Measurements from ENCODE around the gene SPI1.
A peak's percentile ranks its signal among the peaks of the same experiment; 100 is the strongest.

The SPI1 gene

DNA sequence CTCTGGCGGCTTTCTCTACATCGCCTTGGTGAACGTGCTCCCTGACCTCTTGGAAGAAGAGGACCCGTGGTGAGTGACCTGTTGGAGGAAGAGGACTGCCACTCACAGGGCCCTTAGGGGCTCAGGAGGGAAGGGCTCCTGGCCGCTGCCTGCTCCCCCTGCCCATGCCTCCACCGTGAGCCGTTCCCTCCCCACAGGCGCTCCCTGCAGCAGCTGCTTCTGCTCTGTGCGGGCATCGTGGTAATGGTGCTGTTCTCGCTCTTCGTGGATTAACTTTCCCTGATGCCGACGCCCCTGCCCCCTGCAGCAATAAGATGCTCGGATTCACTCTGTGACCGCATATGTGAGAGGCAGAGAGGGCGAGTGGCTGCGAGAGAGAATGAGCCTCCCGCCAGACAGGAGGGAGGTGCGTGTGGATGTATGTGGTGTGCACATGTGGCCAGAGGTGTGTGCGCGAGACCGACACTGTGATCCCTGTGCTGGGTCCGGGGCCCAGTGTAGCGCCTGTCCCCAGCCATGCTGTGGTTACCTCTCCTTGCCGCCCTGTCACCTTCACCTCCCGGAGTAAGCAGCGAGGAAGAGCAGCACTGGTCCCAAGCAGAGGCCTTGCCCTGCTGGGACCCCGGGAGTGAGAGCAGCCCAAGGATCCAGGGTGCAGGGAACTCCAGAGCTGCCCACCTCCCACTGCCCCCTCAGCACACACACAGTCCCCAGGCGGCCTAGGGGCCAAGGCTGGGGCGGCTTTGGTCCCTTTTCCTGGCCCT is 36.9 kb upstream of the SPI1 start:
- TF ChIP-seq, protein P1, sequence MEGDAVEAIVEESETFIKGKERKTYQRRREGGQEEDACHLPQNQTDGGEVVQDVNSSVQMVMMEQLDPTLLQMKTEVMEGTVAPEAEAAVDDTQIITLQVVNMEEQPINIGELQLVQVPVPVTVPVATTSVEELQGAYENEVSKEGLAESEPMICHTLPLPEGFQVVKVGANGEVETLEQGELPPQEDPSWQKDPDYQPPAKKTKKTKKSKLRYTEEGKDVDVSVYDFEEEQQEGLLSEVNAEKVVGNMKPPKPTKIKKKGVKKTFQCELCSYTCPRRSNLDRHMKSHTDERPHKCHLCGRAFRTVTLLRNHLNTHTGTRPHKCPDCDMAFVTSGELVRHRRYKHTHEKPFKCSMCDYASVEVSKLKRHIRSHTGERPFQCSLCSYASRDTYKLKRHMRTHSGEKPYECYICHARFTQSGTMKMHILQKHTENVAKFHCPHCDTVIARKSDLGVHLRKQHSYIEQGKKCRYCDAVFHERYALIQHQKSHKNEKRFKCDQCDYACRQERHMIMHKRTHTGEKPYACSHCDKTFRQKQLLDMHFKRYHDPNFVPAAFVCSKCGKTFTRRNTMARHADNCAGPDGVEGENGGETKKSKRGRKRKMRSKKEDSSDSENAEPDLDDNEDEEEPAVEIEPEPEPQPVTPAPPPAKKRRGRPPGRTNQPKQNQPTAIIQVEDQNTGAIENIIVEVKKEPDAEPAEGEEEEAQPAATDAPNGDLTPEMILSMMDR (IDR thresholded peaks at IDR 0.05; ENCODE audit: low read length, missing control alignments) = no peak
- DNase-seq (ENCODE audit: low read depth) = no peak
- H3K4me3 ChIP-seq (replicated peaks; ENCODE audit: low read depth, low read length) = no peak overlapping the region

DNA sequence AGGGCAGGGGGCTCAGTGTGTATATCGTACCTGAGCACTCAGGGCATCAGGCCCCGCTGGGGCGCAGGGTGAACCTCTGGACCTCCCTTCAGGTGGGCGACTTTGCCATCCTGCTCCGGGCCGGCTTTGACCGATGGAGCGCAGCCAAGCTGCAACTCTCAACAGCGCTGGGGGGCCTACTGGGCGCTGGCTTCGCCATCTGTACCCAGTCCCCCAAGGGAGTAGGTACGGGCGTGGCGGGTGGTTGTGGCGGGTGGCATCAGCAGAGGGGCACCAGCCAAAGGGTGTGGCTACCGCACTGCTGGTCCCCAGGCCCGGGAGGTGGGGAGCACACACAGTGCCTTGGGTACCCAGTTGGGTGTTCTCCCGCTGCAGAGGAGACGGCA is 36.3 kb upstream of the SPI1 start:
- TF ChIP-seq, protein P1 (IDR thresholded peaks at IDR 0.05; ENCODE audit: low read length, missing control alignments) = no peak
- no peak overlapping the region for H3K4me3 ChIP-seq (replicated peaks; ENCODE audit: low read depth, low read length)
- no peak for DNase-seq (ENCODE audit: low read depth)

DNA sequence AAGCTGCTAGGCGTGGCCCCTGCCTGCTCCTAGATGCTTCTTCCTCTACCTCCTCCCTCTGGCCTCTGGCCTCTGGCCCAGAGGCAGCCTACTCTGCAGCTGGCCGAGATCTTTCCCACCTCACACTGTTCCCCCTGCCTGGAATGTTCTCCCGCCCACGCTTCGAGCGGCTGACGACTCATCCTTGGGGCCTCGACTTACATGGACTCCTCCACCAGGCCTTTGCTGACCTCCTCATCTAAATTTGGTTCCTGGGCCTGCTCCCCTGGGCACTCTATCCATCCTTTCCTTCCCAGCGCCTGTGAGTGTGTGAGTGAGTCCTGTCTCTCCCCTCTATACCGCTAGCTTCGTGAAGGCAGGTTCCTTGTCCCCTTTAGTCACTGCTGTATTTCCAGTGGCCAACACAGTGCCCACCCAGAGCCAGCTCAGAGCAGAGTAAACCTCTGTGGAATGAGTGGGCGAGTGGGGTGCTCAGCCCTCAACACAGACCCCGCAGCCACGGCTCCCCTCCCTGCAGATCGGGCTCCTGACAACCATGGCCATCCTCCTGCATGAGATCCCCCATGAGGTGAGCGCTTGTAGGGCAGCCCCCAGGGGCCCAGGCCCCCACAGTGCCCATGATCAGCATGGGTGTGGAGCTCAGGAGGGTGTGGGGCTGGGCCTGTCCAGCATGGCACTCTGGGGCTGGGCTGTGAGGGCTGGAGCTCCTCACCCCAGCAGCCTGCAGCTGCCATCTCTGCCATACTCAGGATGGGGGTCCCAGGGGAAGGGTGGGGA is 35.7 kb upstream of the SPI1 start:
- H3K4me3 ChIP-seq (replicated peaks; ENCODE audit: low read depth, low read length) = no peak overlapping the region
- peak; percentile 70 for DNase-seq (ENCODE audit: low read depth)
- TF ChIP-seq, protein P1 (IDR thresholded peaks at IDR 0.05; ENCODE audit: low read length, missing control alignments) = no peak

DNA sequence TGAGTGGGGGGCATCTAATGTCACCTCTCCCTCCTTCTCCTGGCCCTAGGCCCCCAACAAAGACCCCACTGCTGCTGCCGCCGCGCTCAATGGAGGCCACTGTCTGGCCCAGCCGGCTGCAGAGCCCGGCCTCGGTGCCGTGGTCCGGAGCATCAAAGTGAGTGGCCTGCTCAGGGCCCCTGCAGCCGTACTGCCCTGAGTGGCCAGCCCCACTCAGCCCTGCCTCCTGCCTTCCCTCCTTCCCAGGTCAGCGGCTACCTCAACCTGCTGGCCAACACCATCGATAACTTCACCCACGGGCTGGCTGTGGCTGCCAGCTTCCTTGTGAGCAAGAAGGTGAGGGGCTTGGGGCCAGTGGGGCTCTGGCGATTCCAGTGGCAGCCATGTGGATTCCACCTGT is 35.0 kb upstream of the SPI1 start:
- no peak overlapping the region for H3K4me3 ChIP-seq (replicated peaks; ENCODE audit: low read depth, low read length)
- no peak for DNase-seq (ENCODE audit: low read depth)
- TF ChIP-seq, protein P1 (IDR thresholded peaks at IDR 0.05; ENCODE audit: low read length, missing control alignments) = no peak

DNA sequence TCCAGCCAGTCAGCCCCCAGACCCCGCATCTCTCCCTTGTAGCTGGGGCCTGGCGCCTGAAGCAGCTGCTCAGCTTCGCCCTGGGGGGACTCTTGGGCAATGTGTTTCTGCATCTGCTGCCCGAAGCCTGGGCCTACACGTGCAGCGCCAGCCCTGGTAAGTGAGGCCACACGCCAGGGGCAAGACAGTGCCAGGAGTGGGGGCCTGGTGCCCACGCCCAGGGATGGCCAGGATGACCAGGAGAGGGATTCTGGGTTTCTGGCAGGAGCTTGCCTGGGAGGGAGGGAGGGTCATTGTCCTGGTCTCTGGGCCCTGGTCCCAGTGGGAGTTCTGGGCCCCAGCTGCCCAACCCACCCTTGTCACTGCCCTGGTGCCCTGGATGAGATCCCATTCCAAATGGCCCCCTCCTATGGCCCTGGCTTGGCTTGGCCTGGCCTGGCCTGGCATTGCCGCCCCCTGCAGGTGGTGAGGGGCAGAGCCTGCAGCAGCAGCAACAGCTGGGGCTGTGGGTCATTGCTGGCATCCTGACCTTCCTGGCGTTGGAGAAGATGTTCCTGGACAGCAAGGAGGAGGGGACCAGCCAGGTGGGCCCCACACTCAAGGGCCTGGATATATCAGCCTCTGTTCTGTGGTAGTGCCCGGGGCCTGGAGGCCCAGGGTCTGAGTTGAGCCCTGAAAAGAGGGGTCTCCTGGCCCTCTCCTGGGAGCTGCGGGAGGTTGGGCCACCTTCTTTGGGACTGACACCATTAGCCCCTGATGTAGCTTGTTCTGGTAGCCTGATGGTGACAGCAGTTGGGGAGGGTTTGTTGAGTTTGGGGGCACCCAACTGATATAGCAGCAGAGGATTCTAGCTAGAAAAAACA is 33.8 kb upstream of the SPI1 start:
- TF ChIP-seq, protein P1 (IDR thresholded peaks at IDR 0.05; ENCODE audit: low read length, missing control alignments) = peak; percentile 75
- DNase-seq (ENCODE audit: low read depth) = peak; percentile 44
- no peak overlapping the region for H3K4me3 ChIP-seq (replicated peaks; ENCODE audit: low read depth, low read length)

DNA sequence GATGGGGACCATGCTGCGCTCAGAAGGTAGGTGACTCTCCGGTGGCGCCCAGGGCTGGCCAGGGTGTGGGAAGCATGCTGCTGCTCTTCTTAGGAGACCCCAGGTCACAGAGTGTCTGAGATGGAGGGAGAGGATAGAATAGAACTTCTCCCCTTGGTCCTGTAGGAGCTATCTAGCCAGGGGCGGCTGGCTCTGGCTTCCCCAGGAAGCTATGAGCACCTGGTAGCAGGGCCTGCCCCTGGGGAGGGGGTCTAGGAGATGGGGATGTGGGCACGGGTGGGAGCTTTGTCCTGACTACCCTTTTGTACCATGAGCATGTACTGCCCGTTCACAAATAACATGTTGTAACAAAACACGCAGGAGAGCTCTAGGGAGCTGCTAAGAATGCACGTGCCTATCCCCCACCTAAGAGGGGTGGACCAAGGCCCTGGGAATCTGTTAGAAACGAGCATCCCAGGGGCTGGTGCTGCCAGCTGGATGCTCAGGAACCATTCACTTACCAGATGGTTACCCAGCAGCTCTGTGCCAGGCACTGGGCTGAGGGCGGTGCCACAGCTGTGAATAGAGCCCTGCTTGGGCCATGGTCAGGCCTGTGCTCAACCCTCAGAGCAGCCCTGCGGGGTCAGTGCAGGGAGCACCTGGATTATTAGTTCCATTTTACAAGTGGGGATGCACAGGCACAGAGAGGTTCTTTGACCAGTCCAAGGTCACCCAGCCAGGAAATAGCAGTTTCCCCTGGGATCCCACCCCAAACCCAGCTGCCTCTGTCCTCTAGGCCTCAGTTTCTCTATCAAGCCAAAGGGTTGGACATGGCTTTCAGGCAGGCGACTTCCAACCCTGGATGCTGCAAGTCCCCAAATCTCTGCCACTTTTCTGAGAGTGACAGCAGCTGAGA is 32.3 kb upstream of the SPI1 start:
- peak overlapping the region; percentile 86 for H3K4me3 ChIP-seq (replicated peaks; ENCODE audit: low read depth, low read length)
- TF ChIP-seq, protein P1 (IDR thresholded peaks at IDR 0.05; ENCODE audit: low read length, missing control alignments) = no peak

More for the DNA sequence above, 32.3 kb upstream of the SPI1 start:
- DNase-seq (ENCODE audit: low read depth) = no peak

All from fibroblast of pulmonary artery (primary cell).